MM.1S (cell line): ENCODE measurements around the gene FBXW5.

Experiments
- DNase-seq: peaks from one replicate; pipeline ENCODE4 v3.0.0-alpha.2; 2015
- H2AFZ ChIP-seq: fragments of 300-600 bp; sonication (generic); 2 replicates; pipeline ENCODE4 v1.6.0; 2016; ENCODE audit warnings: antibody characterized with exemption, low read length
- H3F3A ChIP-seq: fragments of 300-600 bp; sonication (generic); 2 replicates; pipeline ENCODE4 v1.6.1; 2016; ENCODE audit warnings: mild to moderate bottlenecking, antibody characterized with exemption, low read length, moderate library complexity, mixed read lengths; ENCODE audit not compliant: insufficient read depth
- H3K27ac ChIP-seq: fragments of 300-600 bp; sonication (generic); 2 replicates; pipeline ENCODE4 v1.5.1; 2016; ENCODE audit warnings: mild to moderate bottlenecking, low read length
- H3K27me3 ChIP-seq: fragments of 300-600 bp; sonication (generic); replicated peaks from 2 replicates; pipeline ENCODE4 v1.6.0; 2016; ENCODE audit warnings: low read length; ENCODE audit not compliant: insufficient read depth
- H3K36me3 ChIP-seq: fragments of 300-600 bp; sonication (generic); replicated peaks from 2 replicates; pipeline ENCODE4 v1.6.1; 2016; ENCODE audit warnings: mild to moderate bottlenecking, low read length, mixed read lengths; ENCODE audit not compliant: insufficient read depth
- H3K4me1 ChIP-seq: fragments of 300-600 bp; sonication (generic); 2 replicates; pipeline ENCODE4 v1.6.1; 2016; ENCODE audit warnings: low read length, mixed read lengths
- H3K4me2 ChIP-seq: fragments of 300-600 bp; sonication (generic); 2 replicates; pipeline ENCODE4 v1.6.0; 2016; ENCODE audit warnings: low read depth, low read length
- H3K4me3 ChIP-seq: fragments of 300-600 bp; sonication (generic); 2 replicates; pipeline ENCODE4 v1.5.1; 2016; ENCODE audit warnings: low read length, mixed read lengths
- H3K79me2 ChIP-seq: fragments of 300-600 bp; sonication (generic); 2 replicates; pipeline ENCODE4 v1.6.1; 2016; ENCODE audit warnings: mixed run types, low read length, mixed read lengths
- H3K9ac ChIP-seq: fragments of 300-600 bp; sonication (generic); 2 replicates; pipeline ENCODE4 v1.6.1; 2016; ENCODE audit warnings: low read length, mixed read lengths
- H3K9me2 ChIP-seq: fragments of 300-600 bp; sonication (generic); replicated peaks from 2 replicates; pipeline ENCODE4 v1.6.1; 2016; ENCODE audit warnings: mild to moderate bottlenecking, low read length, mixed read lengths; ENCODE audit not compliant: insufficient read depth
- H3K9me3 ChIP-seq: fragments of 300-600 bp; sonication (generic); replicated peaks from 2 replicates; pipeline ENCODE4 v1.6.1; 2016; ENCODE audit warnings: mild to moderate bottlenecking, low read length, mixed read lengths; ENCODE audit not compliant: insufficient read depth
- H4K20me1 ChIP-seq: fragments of 300-600 bp; sonication (generic); 2 replicates; pipeline ENCODE4 v1.6.1; 2016; ENCODE audit warnings: mild to moderate bottlenecking, low read length, moderate library complexity, mixed read lengths; ENCODE audit not compliant: insufficient read depth
- EZH2 ChIP-seq: fragments of 300-600 bp; sonication (generic); optimal IDR thresholded peaks from 2 replicates; pipeline ENCODE3; 2017; ENCODE audit warnings: low read depth, mild to moderate bottlenecking, antibody characterized with exemption, low read length, mixed read lengths
- EZH2phosphoT487 ChIP-seq: fragments of 300-600 bp; sonication (generic); IDR thresholded peaks from 2 replicates; pipeline ENCODE4 v1.6.1; 2018; ENCODE audit warnings: antibody characterized with exemption, low read length
- TF ChIP-seq, protein P1 (sequence below): fragments of 300-600 bp; sonication (generic); IDR thresholded peaks from 2 replicates; pipeline ENCODE4 v1.5.1; 2016; ENCODE audit warnings: antibody characterized with exemption, low read length, mixed read lengths

The FBXW5 gene

DNA sequence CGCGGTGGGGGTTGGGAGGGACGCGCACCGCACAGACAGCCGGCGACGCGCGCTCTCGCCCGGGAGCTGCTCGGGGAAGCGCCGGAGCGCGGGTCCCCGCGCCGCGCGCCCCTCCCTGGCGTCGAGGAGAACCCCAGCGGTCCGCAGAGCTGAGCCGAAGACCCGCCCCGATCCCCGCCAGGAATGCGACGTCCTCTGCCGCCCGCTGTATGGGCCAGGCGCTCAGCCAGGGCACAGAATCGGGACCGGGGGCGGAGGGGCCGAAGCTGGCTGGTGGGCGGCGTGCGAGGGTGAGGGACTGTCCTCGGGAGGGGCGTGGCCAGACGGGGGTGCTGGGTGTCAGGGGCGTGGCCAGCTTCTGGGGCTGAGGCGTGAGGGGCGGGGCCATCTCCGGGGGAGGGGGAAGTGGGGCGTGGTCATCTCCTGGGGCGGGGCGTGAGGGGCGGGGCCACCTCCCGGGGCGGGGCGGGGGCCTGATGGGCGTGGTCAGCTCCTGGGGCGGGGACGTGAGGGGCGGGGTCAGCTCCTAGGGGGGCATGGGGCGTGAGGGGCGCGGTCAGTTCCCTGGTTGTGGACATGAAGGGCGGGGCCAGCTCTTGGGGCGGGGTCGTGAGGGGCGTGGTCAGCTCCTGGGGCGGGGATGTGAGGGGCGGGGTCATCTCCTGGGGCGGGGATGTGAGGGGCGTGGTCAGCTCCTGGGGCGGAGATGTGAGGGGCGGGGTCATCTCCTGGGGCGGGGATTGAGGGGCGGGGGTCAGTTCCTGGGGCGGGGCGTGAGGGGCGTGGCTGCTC is 33.7 kb upstream of the FBXW5 start:
- no peaks in the 10 kb centered on the region for H4K20me1 ChIP-seq
- H3K36me3 ChIP-seq, result no peaks in the 10 kb centered on the region
- no peaks in the 10 kb centered on the region for H3K9me3 ChIP-seq
- no peak overlapping the region for H3K9ac ChIP-seq
- no peak for TF ChIP-seq EZH2
- TF ChIP-seq EZH2phosphoT487, result no peak
- TF ChIP-seq, protein P1, sequence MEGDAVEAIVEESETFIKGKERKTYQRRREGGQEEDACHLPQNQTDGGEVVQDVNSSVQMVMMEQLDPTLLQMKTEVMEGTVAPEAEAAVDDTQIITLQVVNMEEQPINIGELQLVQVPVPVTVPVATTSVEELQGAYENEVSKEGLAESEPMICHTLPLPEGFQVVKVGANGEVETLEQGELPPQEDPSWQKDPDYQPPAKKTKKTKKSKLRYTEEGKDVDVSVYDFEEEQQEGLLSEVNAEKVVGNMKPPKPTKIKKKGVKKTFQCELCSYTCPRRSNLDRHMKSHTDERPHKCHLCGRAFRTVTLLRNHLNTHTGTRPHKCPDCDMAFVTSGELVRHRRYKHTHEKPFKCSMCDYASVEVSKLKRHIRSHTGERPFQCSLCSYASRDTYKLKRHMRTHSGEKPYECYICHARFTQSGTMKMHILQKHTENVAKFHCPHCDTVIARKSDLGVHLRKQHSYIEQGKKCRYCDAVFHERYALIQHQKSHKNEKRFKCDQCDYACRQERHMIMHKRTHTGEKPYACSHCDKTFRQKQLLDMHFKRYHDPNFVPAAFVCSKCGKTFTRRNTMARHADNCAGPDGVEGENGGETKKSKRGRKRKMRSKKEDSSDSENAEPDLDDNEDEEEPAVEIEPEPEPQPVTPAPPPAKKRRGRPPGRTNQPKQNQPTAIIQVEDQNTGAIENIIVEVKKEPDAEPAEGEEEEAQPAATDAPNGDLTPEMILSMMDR, result no peak
- no peaks in the 10 kb centered on the region for H3K4me1 ChIP-seq
- H3K4me3 ChIP-seq, result no peak overlapping the region
- H3K9me2 ChIP-seq, result no peaks in the 10 kb centered on the region
- no peaks in the 10 kb centered on the region for H3K79me2 ChIP-seq
- H3K4me2 ChIP-seq, result no peak overlapping the region
- no peak overlapping the region for H2AFZ ChIP-seq
- no peak overlapping the region for H3K27ac ChIP-seq
- H3F3A ChIP-seq, result no peaks in the 10 kb centered on the region
- peaks cover 74% of the 10 kb centered on the region for H3K27me3 ChIP-seq
- DNase-seq, result no peak

DNA sequence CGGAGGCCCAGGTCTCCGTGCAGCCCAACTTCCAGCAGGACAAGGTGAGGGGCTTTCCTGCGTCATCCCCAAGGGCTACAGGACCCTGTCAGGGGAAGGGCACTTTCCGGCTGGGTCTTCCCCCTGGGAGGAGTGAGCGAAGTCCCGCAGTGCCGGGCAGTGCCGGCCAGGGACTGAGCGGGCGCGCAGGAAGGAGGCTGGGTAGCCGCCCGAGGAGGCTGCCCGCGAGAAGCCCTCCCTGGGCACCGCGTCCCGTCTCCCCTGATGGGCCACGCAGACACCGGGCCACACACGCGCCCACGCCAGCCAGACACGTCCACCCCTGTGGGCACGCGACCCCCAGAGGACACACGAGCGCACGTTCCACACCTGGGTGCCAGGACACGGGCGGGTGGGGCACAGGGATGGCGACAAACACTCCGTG is 33.1 kb upstream of the FBXW5 start:
- Histone ChIP-seq H3K9ac (no peak overlapping the region), H2AFZ (no peak overlapping the region), H3K9me3 (no peaks in the 10 kb centered on the region), H3K27ac (no peak overlapping the region), H3K36me3 (no peaks in the 10 kb centered on the region), H3K4me2 (no peak overlapping the region), H3K4me3 (no peak overlapping the region), H3F3A (no peaks in the 10 kb centered on the region), H3K27me3 (peaks cover 74% of the 10 kb centered on the region), H4K20me1 (no peaks in the 10 kb centered on the region), H3K79me2 (no peaks in the 10 kb centered on the region), H3K9me2 (no peaks in the 10 kb centered on the region), H3K4me1 (no peaks in the 10 kb centered on the region)
- no peak for DNase-seq
- TF ChIP-seq EZH2 (no peak), EZH2phosphoT487 (no peak)
- TF ChIP-seq, protein P1, result no peak

DNA sequence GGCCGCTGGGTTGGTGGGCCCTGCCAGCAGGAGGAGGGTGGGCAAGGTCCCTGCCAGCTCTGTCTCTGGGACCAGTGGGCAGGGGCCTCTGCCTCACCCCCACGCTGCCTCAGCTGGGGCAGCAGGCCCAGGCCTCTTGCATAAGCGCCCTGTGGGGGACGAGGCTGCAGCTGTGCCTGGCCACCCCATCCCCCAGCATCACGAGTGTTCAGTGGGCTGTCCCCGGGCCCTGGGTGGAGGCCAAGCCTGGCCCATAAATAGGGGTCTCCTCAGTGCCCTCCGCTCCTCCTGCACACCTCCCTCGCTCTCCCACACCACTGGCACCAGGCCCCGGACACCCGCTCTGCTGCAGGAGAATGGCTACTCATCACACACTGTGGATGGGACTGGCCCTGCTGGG is 32.7 kb upstream of the FBXW5 start, which contains the start of gene PTGDS:
PTGDS (plus strand) TSS at position 282 of the 400 bp plus-strand sequence; CDS start at position 357, 75 bp downstream.
- Histone ChIP-seq H2AFZ (no peak within 1 kb of the TSS), H3K9ac (no peak within 1 kb of the TSS)

More for the DNA sequence above, 32.7 kb upstream of the FBXW5 start, which contains the start of gene PTGDS:
- no peaks in the 10 kb centered on the region for H3K4me1 ChIP-seq
- H3F3A ChIP-seq, result no peaks in the 10 kb centered on the region
- no peak within 1 kb of the TSS for H3K4me3 ChIP-seq
- H3K79me2 ChIP-seq, result no peaks in the 10 kb centered on the region
- no peak for DNase-seq
- no peaks in the 10 kb centered on the region for H3K36me3 ChIP-seq
- no peaks in the 10 kb centered on the region for H3K9me3 ChIP-seq
- H3K27me3 ChIP-seq, result peaks cover 74% of the 10 kb centered on the region
- no peaks in the 10 kb centered on the region for H4K20me1 ChIP-seq
- H3K9me2 ChIP-seq, result no peaks in the 10 kb centered on the region
- TF ChIP-seq EZH2, result no peak
- TF ChIP-seq EZH2phosphoT487, result no peak
- TF ChIP-seq, protein P1, result no peak
- H3K27ac ChIP-seq, result no peak within 1 kb of the TSS
- H3K4me2 ChIP-seq, result no peak within 1 kb of the TSS
